PC-9 (cell line): ENCODE data around the gene GIMAP5. TPM values are rescaled to one million over a fixed set of nuclear protein-coding genes. Genes with fewer than 3 reads are reported as not detected.

Experiments
- BruUV-seq: library from RNA; stranded (reverse); fragments of 400-500 nt; replicated peaks from 2 replicates; lab custom pipeline; 2021; lab: Mats Ljungman, UMichigan
- CTCF ChIA-PET: fragments of 300-600 bp; sonication (Branson Sonifier 250); formaldehyde crosslinking; loops from one replicate; lab custom pipeline; 2022; ENCODE audit warnings: antibody characterized with exemption; lab: Charles Lee
- POLR2A ChIA-PET: fragments of 300-600 bp; sonication (Branson Sonifier 250); formaldehyde crosslinking; loops from one replicate; lab custom pipeline; 2022; ENCODE audit warnings: antibody characterized with exemption; ENCODE audit not compliant: unreplicated experiment; lab: Charles Lee
- DNase-seq, 2 experiments: peaks; one replicate each; pipeline versions ENCODE4 v3.0.0 to v3.0.0-alpha.2; 2015 to 2022; ENCODE audit warnings: mixed read lengths in 1 of 2
- H2AFZ ChIP-seq: fragments of 200-600 bp; sonication (generic); 2 replicates; pipeline ENCODE4 v1.8.1; 2017; ENCODE audit warnings: antibody characterized with exemption
- H3F3A ChIP-seq: fragments of 200-600 bp; sonication (generic); 2 replicates; pipeline ENCODE4 v1.8.1; 2017; ENCODE audit warnings: antibody characterized with exemption, mild to moderate bottlenecking, low read depth; ENCODE audit not compliant: insufficient read depth
- H3K27ac ChIP-seq: fragments of 200-600 bp; sonication (generic); 2 replicates; pipeline ENCODE4 v1.6.1; 2016; ENCODE audit warnings: mixed run types
- H3K27me3 ChIP-seq: fragments of 200-600 bp; sonication (generic); 2 replicates; pipeline ENCODE4 v1.6.1; 2016; ENCODE audit warnings: low read depth, mixed run types; ENCODE audit not compliant: insufficient read depth
- H3K36me3 ChIP-seq: fragments of 200-600 bp; sonication (generic); 2 replicates; pipeline ENCODE4 v1.6.1; 2016; ENCODE audit warnings: low read depth, mixed run types
- H3K4me1 ChIP-seq: fragments of 200-600 bp; sonication (generic); replicated peaks from 2 replicates; pipeline ENCODE4 v1.6.1; 2016; ENCODE audit warnings: mixed run types; ENCODE audit not compliant: insufficient read depth
- H3K4me2 ChIP-seq: fragments of 200-600 bp; sonication (generic); 2 replicates; pipeline ENCODE4 v1.6.1; 2017; ENCODE audit warnings: mixed run types
- H3K4me3 ChIP-seq: fragments of 200-600 bp; sonication (generic); 2 replicates; pipeline ENCODE4 v1.6.1; 2016; ENCODE audit warnings: mixed run types
- H3K79me2 ChIP-seq: fragments of 200-600 bp; sonication (generic); 2 replicates; pipeline ENCODE4 v1.6.1; 2017; ENCODE audit warnings: low read depth, mixed run types
- H3K9me2 ChIP-seq: fragments of 200-600 bp; sonication (generic); 2 replicates; pipeline ENCODE4 v1.8.1; 2017; ENCODE audit warnings: mild to moderate bottlenecking; ENCODE audit not compliant: insufficient read depth
- H3K9me3 ChIP-seq: fragments of 200-600 bp; sonication (generic); 2 replicates; pipeline ENCODE4 v1.8.1; 2016; ENCODE audit warnings: low read depth; ENCODE audit not compliant: insufficient read depth
- H4K20me1 ChIP-seq: fragments of 200-600 bp; sonication (generic); 2 replicates; pipeline ENCODE4 v1.8.1; 2017; ENCODE audit not compliant: insufficient read depth
- EZH2 ChIP-seq: fragments of 200-600 bp; sonication (generic); IDR thresholded peaks from 2 replicates; pipeline ENCODE4 v1.8.0; 2017; ENCODE audit warnings: antibody characterized with exemption, low read depth
- intact Hi-C: fragments of 100-400 bp; cut with micrococcal nuclease; formaldehyde crosslinking; loops from one replicate; pipeline ENCODE4 v1.10.0; 2022; ENCODE audit not compliant: unreplicated experiment
- total RNA-seq: library from RNA; stranded (reverse); gene quantifications from 2 replicates; pipeline ENCODE4 v1.2.3, GENCODE V29; 2021
- TF ChIP-seq, protein P1 (sequence below): fragments of 200-600 bp; sonication (generic); conservative IDR thresholded peaks from 2 replicates; pipeline ENCODE4 v1.6.1; 2017; ENCODE audit warnings: mixed run types, antibody characterized with exemption, mild to moderate bottlenecking, moderate library complexity

The GIMAP5 gene
- total RNA-seq, 1 experiment from 2014 or later: not detected

DNA sequence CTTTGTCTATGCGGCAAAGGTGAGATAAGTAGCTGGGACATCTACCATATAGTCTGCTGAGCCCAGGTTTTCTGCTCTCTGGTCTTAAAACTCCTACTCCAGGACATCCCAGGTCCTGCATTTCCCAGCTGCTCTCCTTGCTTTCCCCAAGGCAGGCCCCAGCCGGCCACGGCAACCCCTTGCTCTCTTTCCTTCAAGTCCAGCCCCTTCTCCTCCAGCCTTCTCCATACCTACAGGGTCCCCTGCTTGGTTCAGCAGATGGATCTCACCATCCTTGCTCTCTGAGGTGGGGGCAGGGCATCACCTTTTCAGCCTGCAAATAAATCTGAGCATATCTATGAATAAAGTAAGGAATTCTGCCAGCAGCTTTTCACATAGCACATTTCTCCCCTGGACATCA, 8.7 kb downstream of the GIMAP5 start:
- H3K4me3 ChIP-seq: no peak overlapping the region
- no peak overlapping the region for H2AFZ ChIP-seq
- H3F3A ChIP-seq: no peaks in the 10 kb centered on the region
- H3K9me2 ChIP-seq: no peaks in the 10 kb centered on the region
- no peaks in the 10 kb centered on the region for H3K4me1 ChIP-seq
- no peaks in the 10 kb centered on the region for H3K9me3 ChIP-seq
- no peaks in the 10 kb centered on the region for H3K79me2 ChIP-seq
- ChIA-PET POLR2A (no interaction called here), CTCF (no interaction called here)
- H4K20me1 ChIP-seq: no peaks in the 10 kb centered on the region
- no peak overlapping the region for H3K27ac ChIP-seq
- DNase-seq: no peak
- no TSS peak for BruUV-seq
- intact Hi-C loops: no loop called here
- no peaks in the 10 kb centered on the region for H3K36me3 ChIP-seq
- H3K27me3 ChIP-seq: peaks cover 80% of the 10 kb centered on the region
- no peak overlapping the region for H3K4me2 ChIP-seq
- no peak for TF ChIP-seq EZH2
- TF ChIP-seq, protein P1, sequence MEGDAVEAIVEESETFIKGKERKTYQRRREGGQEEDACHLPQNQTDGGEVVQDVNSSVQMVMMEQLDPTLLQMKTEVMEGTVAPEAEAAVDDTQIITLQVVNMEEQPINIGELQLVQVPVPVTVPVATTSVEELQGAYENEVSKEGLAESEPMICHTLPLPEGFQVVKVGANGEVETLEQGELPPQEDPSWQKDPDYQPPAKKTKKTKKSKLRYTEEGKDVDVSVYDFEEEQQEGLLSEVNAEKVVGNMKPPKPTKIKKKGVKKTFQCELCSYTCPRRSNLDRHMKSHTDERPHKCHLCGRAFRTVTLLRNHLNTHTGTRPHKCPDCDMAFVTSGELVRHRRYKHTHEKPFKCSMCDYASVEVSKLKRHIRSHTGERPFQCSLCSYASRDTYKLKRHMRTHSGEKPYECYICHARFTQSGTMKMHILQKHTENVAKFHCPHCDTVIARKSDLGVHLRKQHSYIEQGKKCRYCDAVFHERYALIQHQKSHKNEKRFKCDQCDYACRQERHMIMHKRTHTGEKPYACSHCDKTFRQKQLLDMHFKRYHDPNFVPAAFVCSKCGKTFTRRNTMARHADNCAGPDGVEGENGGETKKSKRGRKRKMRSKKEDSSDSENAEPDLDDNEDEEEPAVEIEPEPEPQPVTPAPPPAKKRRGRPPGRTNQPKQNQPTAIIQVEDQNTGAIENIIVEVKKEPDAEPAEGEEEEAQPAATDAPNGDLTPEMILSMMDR: no peak

DNA sequence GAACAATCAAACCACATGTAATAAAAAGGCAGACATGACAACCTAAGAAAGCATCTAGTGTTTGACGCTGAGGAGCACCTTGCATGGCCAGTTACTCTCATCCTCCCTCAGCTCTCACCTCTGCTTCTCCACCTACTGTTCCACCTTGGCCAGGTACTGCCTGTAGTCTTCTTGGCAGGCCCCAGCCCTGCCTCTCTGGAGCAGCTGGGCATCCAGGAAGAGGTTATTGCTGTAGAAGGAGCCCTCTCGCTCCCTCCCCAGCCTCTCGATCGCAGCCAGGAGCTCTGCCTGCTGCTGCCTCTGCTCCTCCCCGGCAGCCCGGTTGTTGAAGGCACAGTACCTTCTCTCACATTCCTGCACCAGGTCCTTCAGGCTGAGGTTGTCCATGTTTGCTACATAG, 9.7 kb downstream of the GIMAP5 start:
- intact Hi-C loops: no loop called here
- ChIA-PET CTCF (no interaction called here), POLR2A (no interaction called here)
- TF ChIP-seq, protein P1: no peak
- no peak for TF ChIP-seq EZH2
- Histone ChIP-seq H3F3A (no peaks in the 10 kb centered on the region), H2AFZ (no peak overlapping the region), H3K4me1 (no peaks in the 10 kb centered on the region), H3K36me3 (no peaks in the 10 kb centered on the region), H3K9me2 (no peaks in the 10 kb centered on the region), H3K4me2 (no peak overlapping the region), H3K4me3 (no peak overlapping the region), H3K27me3 (peaks cover 72% of the 10 kb centered on the region), H3K9me3 (no peaks in the 10 kb centered on the region), H4K20me1 (no peaks in the 10 kb centered on the region), H3K27ac (no peak overlapping the region), H3K79me2 (no peaks in the 10 kb centered on the region)
- no peak for DNase-seq
- BruUV-seq: no TSS peak

DNA sequence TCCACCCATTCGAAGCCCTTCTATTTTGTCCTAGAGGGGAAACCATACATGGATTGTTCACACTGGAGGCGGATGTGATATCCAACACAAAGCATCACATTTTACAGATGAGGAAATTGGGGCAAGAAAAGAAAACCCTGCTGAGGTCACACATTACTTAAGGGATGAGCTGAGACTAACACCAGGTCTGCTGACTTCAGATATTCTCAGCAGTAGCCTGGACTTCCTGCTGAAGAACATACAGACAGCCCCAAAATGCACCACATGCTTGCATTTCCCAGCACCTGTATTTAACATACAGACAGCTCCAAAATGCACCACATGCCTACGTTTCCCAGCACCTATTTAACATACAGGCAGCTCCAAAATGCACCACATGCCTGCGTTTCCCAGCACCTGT, 11.2 kb downstream of the GIMAP5 start:
- intact Hi-C loops: no loop called here
- H3K9me3 ChIP-seq: no peaks in the 10 kb centered on the region
- DNase-seq: no peak
- POLR2A ChIA-PET: no interaction called here
- no peak overlapping the region for H3K4me2 ChIP-seq
- no peaks in the 10 kb centered on the region for H3K36me3 ChIP-seq
- H3K4me1 ChIP-seq: no peaks in the 10 kb centered on the region
- no peak overlapping the region for H3K4me3 ChIP-seq
- no peak overlapping the region for H3K27ac ChIP-seq
- no TSS peak for BruUV-seq
- no peak overlapping the region for H2AFZ ChIP-seq
- H4K20me1 ChIP-seq: no peaks in the 10 kb centered on the region
- no peaks in the 10 kb centered on the region for H3F3A ChIP-seq
- TF ChIP-seq, protein P1: no peak
- TF ChIP-seq EZH2: no peak
- H3K79me2 ChIP-seq: no peaks in the 10 kb centered on the region
- no peaks in the 10 kb centered on the region for H3K9me2 ChIP-seq
- CTCF ChIA-PET: no interaction called here
- H3K27me3 ChIP-seq: peaks cover 62% of the 10 kb centered on the region
